ENCODE data around the gene CAMTA1. TPM values are rescaled to one million over a fixed set of nuclear protein-coding genes. Genes with fewer than 3 reads are reported as not detected.

Gene CAMTA1
- total RNA-seq, 1 experiment from 2014 or later, result 85.2 TPM

GRCh38 chr1:6948416-6948815 is 163.2 kb downstream of the CAMTA1 start:
- no TSS peak for BruUV-seq (replicated peaks)
- Histone ChIP-seq H3K4me1 (ENCODE audit: insufficient read depth, low read length, poor library complexity, severe bottlenecking) (no peaks in the 10 kb centered on the region), H3K36me3 (ENCODE audit: insufficient read depth, low read length, poor library complexity, severe bottlenecking) (no peaks in the 10 kb centered on the region), H3K27ac (ENCODE audit: low read depth, low read length, poor library complexity, severe bottlenecking) (no peak overlapping the region), H3K9me3 (ENCODE audit: low read depth, low read length, poor library complexity, severe bottlenecking) (no peaks in the 10 kb centered on the region), H3K27me3 (replicated peaks; ENCODE audit: insufficient read depth, low read depth, low read length, poor library complexity) (no peaks in the 10 kb centered on the region), H3K4me3 (ENCODE audit: low read depth, low read length, poor library complexity, severe bottlenecking) (no peak overlapping the region)
- intact Hi-C loops (cut with micrococcal nuclease; ENCODE audit: unreplicated experiment), result no loop called here
- POLR2A ChIA-PET (ENCODE audit: low non-redundant PET), result no interaction called here
- CTCF ChIA-PET, result no interaction called here
- no peak for TF ChIP-seq CTCF (conservative IDR thresholded peaks at IDR 0.05; ENCODE audit: low read depth, low read length)
- no peak for TF ChIP-seq EZH2 (IDR thresholded peaks at IDR 0.05; ENCODE audit: borderline replicate concordance, low read depth, low read length, poor library complexity, severe bottlenecking)
- no peak for DNase-seq (ENCODE audit: low spot score)

- no peaks in the 10 kb centered on the region for H3K27me3 ChIP-seq (replicated peaks; ENCODE audit: insufficient read depth, low read depth, low read length, poor library complexity)
- no peaks in the 10 kb centered on the region for H3K4me1 ChIP-seq (ENCODE audit: insufficient read depth, low read length, poor library complexity, severe bottlenecking)
- DNase-seq (ENCODE audit: low spot score), result no peak
- H3K36me3 ChIP-seq (ENCODE audit: insufficient read depth, low read length, poor library complexity, severe bottlenecking), result no peaks in the 10 kb centered on the region
- ChIA-PET POLR2A (ENCODE audit: low non-redundant PET) (no interaction called here), CTCF (no interaction called here)
- no peak overlapping the region for H3K27ac ChIP-seq (ENCODE audit: low read depth, low read length, poor library complexity, severe bottlenecking)
- no peak overlapping the region for H3K4me3 ChIP-seq (ENCODE audit: low read depth, low read length, poor library complexity, severe bottlenecking)
- no peaks in the 10 kb centered on the region for H3K9me3 ChIP-seq (ENCODE audit: low read depth, low read length, poor library complexity, severe bottlenecking)
- TF ChIP-seq EZH2 (IDR thresholded peaks at IDR 0.05; ENCODE audit: borderline replicate concordance, low read depth, low read length, poor library complexity, severe bottlenecking) (no peak), CTCF (conservative IDR thresholded peaks at IDR 0.05; ENCODE audit: low read depth, low read length) (no peak)
- BruUV-seq (replicated peaks), result no TSS peak
- intact Hi-C loops (cut with micrococcal nuclease; ENCODE audit: unreplicated experiment), result no loop called here
Observed at GRCh38 chr1:6948861-6949260, 163.6 kb downstream of the CAMTA1 start.

- Histone ChIP-seq H3K4me1 (ENCODE audit: insufficient read depth, low read length, poor library complexity, severe bottlenecking) (no peaks in the 10 kb centered on the region), H3K4me3 (ENCODE audit: low read depth, low read length, poor library complexity, severe bottlenecking) (no peak overlapping the region), H3K27me3 (replicated peaks; ENCODE audit: insufficient read depth, low read depth, low read length, poor library complexity) (no peaks in the 10 kb centered on the region), H3K9me3 (ENCODE audit: low read depth, low read length, poor library complexity, severe bottlenecking) (no peaks in the 10 kb centered on the region), H3K27ac (ENCODE audit: low read depth, low read length, poor library complexity, severe bottlenecking) (no peak overlapping the region), H3K36me3 (ENCODE audit: insufficient read depth, low read length, poor library complexity, severe bottlenecking) (no peaks in the 10 kb centered on the region)
- ChIA-PET CTCF (no interaction called here), POLR2A (ENCODE audit: low non-redundant PET) (no interaction called here)
- BruUV-seq (replicated peaks), result no TSS peak
- TF ChIP-seq EZH2 (IDR thresholded peaks at IDR 0.05; ENCODE audit: borderline replicate concordance, low read depth, low read length, poor library complexity, severe bottlenecking), result no peak
- no peak for TF ChIP-seq CTCF (conservative IDR thresholded peaks at IDR 0.05; ENCODE audit: low read depth, low read length)
- DNase-seq (ENCODE audit: low spot score), result no peak
- intact Hi-C loops (cut with micrococcal nuclease; ENCODE audit: unreplicated experiment), result no loop called here
Observed at GRCh38 chr1:6950001-6950765, 164.9 kb downstream of the CAMTA1 start.

Data from A673 (cell line).